Measurements from ENCODE around the gene GIPC3. TPM values are rescaled to one million over a fixed set of nuclear protein-coding genes. Genes with fewer than 3 reads are reported as not detected.
"Not testable (repeated sequence)": the region's sequence is repeated elsewhere in the genome, so short reads cannot be mapped to it uniquely, and the experiment has no call there.

The GIPC3 gene
- total and polyA plus RNA-seq, 7 donors: under 0.01 to 1.0 (median 0.83) TPM; not detected in 4

GRCh38 chr19:3563709-3564524 lies 21.4 kb upstream of the GIPC3 start:
- no peak overlapping the region for H3K4me3 ChIP-seq
- H3K27ac ChIP-seq: no peak overlapping the region
- DNase-seq: no peak
- no peak for TF ChIP-seq CTCF (IDR thresholded peaks at IDR 0.05)
- TF ChIP-seq EP300 (IDR thresholded peaks at IDR 0.05): no peak
- TF ChIP-seq POLR2A (IDR thresholded peaks at IDR 0.05): no peak
- TF ChIP-seq POLR2AphosphoS5 (IDR thresholded peaks at IDR 0.05): no peak
- WGBS, 2 donors: 80 to 87% methylated on average over 17 of the region's 17 CpGs
- no peaks in the 10 kb centered on the region for H3K36me3 ChIP-seq
- no peaks in the 10 kb centered on the region for H3K4me1 ChIP-seq
- H3K9me3 ChIP-seq: no peaks in the 10 kb centered on the region
- H3K27me3 ChIP-seq: no peaks in the 10 kb centered on the region
- intact Hi-C loops (cut with DNase I): no loop called here

GRCh38 chr19:3565139-3565538 lies 20.1 kb upstream of the GIPC3 start:
- Histone ChIP-seq H3K36me3 (no peaks in the 10 kb centered on the region), H3K27ac (no peak overlapping the region), H3K9me3 (no peaks in the 10 kb centered on the region), H3K4me3 (no peak overlapping the region), H3K4me1 (no peaks in the 10 kb centered on the region), H3K27me3 (no peaks in the 10 kb centered on the region)
- TF ChIP-seq CTCF (IDR thresholded peaks at IDR 0.05) (no peak), POLR2AphosphoS5 (IDR thresholded peaks at IDR 0.05) (no peak), EP300 (IDR thresholded peaks at IDR 0.05) (no peak), POLR2A (IDR thresholded peaks at IDR 0.05) (no peak)
- no peak for DNase-seq
- 87 to 90% methylated on average over 19 of the region's 19 CpGs for WGBS, 2 donors
- intact Hi-C loops (cut with DNase I): no loop called here

GRCh38 chr19:3570042-3570441 lies 15.2 kb upstream of the GIPC3 start:
- H3K36me3 ChIP-seq; DNase-seq; intact Hi-C loops (cut with DNase I); H3K27ac ChIP-seq; H3K4me3 ChIP-seq; H3K27me3 ChIP-seq; H3K9me3 ChIP-seq: not testable (repeated sequence)
- 19 to 76% methylated on average over 11 of the region's 11 CpGs for WGBS, 2 donors
- H3K4me1 ChIP-seq: peaks cover 0 to 22% (median 17%) of the 10 kb centered on the region in 4 donors

GRCh38 chr19:3570606-3571011 lies 14.7 kb upstream of the GIPC3 start:
- Histone ChIP-seq H3K9me3 (no peaks in the 10 kb centered on the region), H3K4me3 (no peak overlapping the region), H3K27ac (peak overlapping the region in 2 of 4 donors; percentile 29 to 31), H3K27me3 (no peaks in the 10 kb centered on the region), H3K4me1 (peaks cover 0 to 28% (median 22%) of the 10 kb centered on the region in 4 donors), H3K36me3 (no peaks in the 10 kb centered on the region)
- no peak for TF ChIP-seq POLR2AphosphoS5 (IDR thresholded peaks at IDR 0.05)
- TF ChIP-seq EP300 (IDR thresholded peaks at IDR 0.05): no peak
- TF ChIP-seq POLR2A (IDR thresholded peaks at IDR 0.05): no peak
- TF ChIP-seq CTCF (IDR thresholded peaks at IDR 0.05): no peak
- no peak for DNase-seq
- intact Hi-C loops (cut with DNase I): no loop called here
- WGBS, 2 donors: 29 to 81% methylated on average over 7 of the region's 7 CpGs

GRCh38 chr19:3572132-3572854 lies 13.0 kb upstream of the GIPC3 start:
- peak overlapping the region; percentile 37 to 98 (median 82) for H3K4me3 ChIP-seq
- no peaks in the 10 kb centered on the region for H3K9me3 ChIP-seq
- H3K27me3 ChIP-seq: no peaks in the 10 kb centered on the region
- TF ChIP-seq CTCF (IDR thresholded peaks at IDR 0.05): no peak
- TF ChIP-seq POLR2AphosphoS5 (IDR thresholded peaks at IDR 0.05): peak in 1 of 4 donors; percentile 30
- no peaks in the 10 kb centered on the region for H3K36me3 ChIP-seq
- DNase-seq: peak; percentile 100
- H3K27ac ChIP-seq: peak overlapping the region; percentile 59 to 91 (median 90)
- intact Hi-C loops (cut with DNase I): loop anchor here (1.0 to 2.0 kb wide), 2 partner anchors 14 to 65 kb away; partner anchors contain the start of gene FZR1
- WGBS, 2 donors: 1 to 3% methylated on average over 48 of the region's 48 CpGs
- H3K4me1 ChIP-seq: peaks cover 0 to 44% (median 37%) of the 10 kb centered on the region in 4 donors
